Hepatocyte (in vitro differentiated cells): ENCODE data around the gene SLPI. TPM values are rescaled to one million over a fixed set of nuclear protein-coding genes. Genes with fewer than 3 reads are reported as not detected.
A peak's percentile ranks its signal among the peaks of the same experiment; 100 is the strongest.

ENCODE experiments used
- DNase-seq: peaks from one replicate; pipeline ENCODE4 v3.0.0-alpha.2; 2016; ENCODE audit warnings: low spot score
- H2AFZ ChIP-seq: fragments of 200-600 bp; sonication (generic); 2 replicates; pipeline ENCODE4 v1.6.0; 2016; ENCODE audit warnings: antibody characterized with exemption, mild to moderate bottlenecking
- H3K27ac ChIP-seq: fragments of 200-600 bp; sonication (generic); 2 replicates; pipeline ENCODE4 v1.5.1; 2016; ENCODE audit warnings: mild to moderate bottlenecking
- H3K27me3 ChIP-seq: fragments of 200-600 bp; sonication (generic); 2 replicates; pipeline ENCODE4 v1.6.1; 2016
- H3K36me3 ChIP-seq: fragments of 200-600 bp; sonication (generic); replicated peaks from 2 replicates; pipeline ENCODE4 v1.5.1; 2016; ENCODE audit warnings: low read depth; ENCODE audit not compliant: insufficient read depth
- H3K4me1 ChIP-seq: fragments of 200-600 bp; sonication (generic); 2 replicates; pipeline ENCODE4 v1.5.1; 2016; ENCODE audit warnings: mild to moderate bottlenecking, moderate library complexity; ENCODE audit not compliant: insufficient read depth
- H3K4me2 ChIP-seq: fragments of 200-600 bp; sonication (generic); 2 replicates; pipeline ENCODE4 v1.6.0; 2016
- H3K4me3 ChIP-seq: fragments of 200-600 bp; sonication (generic); 2 replicates; pipeline ENCODE4 v1.5.1; 2016; ENCODE audit warnings: mild to moderate bottlenecking
- H3K79me2 ChIP-seq: fragments of 200-600 bp; sonication (generic); 2 replicates; pipeline ENCODE4 v1.6.0; 2017; ENCODE audit warnings: mild to moderate bottlenecking
- H3K9me2 ChIP-seq: fragments of 200-600 bp; sonication (generic); replicated peaks from 2 replicates; pipeline ENCODE4 v1.6.0; 2017; ENCODE audit warnings: mild to moderate bottlenecking; ENCODE audit not compliant: insufficient read depth
- H3K9me3 ChIP-seq: fragments of 200-600 bp; sonication (generic); 2 replicates; pipeline ENCODE4 v1.5.1; 2016; ENCODE audit warnings: low read depth, mild to moderate bottlenecking
- H4K20me1 ChIP-seq: fragments of 200-600 bp; sonication (generic); 2 replicates; pipeline ENCODE4 v1.6.0; 2016; ENCODE audit warnings: mild to moderate bottlenecking; ENCODE audit not compliant: insufficient read depth, poor library complexity, severe bottlenecking
- EZH2 ChIP-seq: fragments of 200-600 bp; sonication (generic); IDR thresholded peaks from 2 replicates; pipeline ENCODE4 v1.6.1; 2016; ENCODE audit warnings: antibody characterized with exemption, mild to moderate bottlenecking, borderline replicate concordance
- EZH2phosphoT487 ChIP-seq: fragments of 200-600 bp; sonication (generic); IDR thresholded peaks from one replicate; pipeline ENCODE4 v1.6.1; 2018; ENCODE audit warnings: antibody characterized with exemption, mild to moderate bottlenecking, low read depth, moderate library complexity; ENCODE audit not compliant: unreplicated experiment, severe bottlenecking
- WGBS: methylation state at CpG from one replicate; pipeline ENCODE4 v1.1.6; 2016; ENCODE audit warnings: low lambda C conversion rate; ENCODE audit errors: missing lambda C conversion rate; 5-methylcytosine and 5-hydroxymethylcytosine counted together
- polyA plus RNA-seq: library from polyadenylated mRNA; unstranded; fragments of >200 nt; fragmentation: Nextera tagmentation; extraction: Ambion mirVana; gene quantifications from 2 replicates; pipeline ENCODE4 v1.2.1, GENCODE V29; 2016
- total RNA-seq: library from RNA; depleted of rRNA; stranded (reverse); fragments of >200 nt; gene quantifications from 2 replicates; pipeline ENCODE4 v1.2.3, GENCODE V29; 2014
- TF ChIP-seq, protein P1 (sequence below): fragments of 200-600 bp; sonication (generic); IDR thresholded peaks from 2 replicates; pipeline ENCODE4 v1.5.1; 2016; ENCODE audit warnings: antibody characterized with exemption, mild to moderate bottlenecking; ENCODE audit not compliant: poor library complexity

Gene SLPI
- total and polyA plus RNA-seq, 2 experiments from 2014 or later: 1,330 to 10,154 TPM

DNA sequence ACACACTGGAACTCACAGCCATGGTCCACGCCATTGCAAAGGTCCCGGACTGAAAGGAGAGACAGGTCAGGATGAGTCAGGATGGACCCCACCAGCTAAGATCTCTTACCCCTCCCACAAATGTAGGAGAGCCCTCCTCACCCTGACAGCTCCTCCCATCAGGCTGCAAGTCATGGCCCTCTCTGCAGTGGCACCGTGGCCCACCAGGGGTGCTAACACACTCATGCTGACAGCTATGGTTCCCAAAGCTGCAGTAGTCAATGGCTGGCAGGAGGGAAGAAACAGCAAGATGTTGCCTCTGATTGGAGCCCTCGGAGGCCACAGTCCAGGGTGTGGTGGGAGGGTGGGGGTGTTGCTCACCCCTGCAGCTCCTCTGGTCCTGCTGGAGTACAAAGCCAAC, 46.6 kb upstream of the SLPI start:
- Histone ChIP-seq H3K27ac (no peak overlapping the region), H3K4me3 (no peak overlapping the region), H3K79me2 (no peaks in the 10 kb centered on the region), H3K4me1 (no peaks in the 10 kb centered on the region), H3K4me2 (no peak overlapping the region), H3K36me3 (no peaks in the 10 kb centered on the region), H3K9me3 (no peaks in the 10 kb centered on the region), H2AFZ (no peak overlapping the region), H3K9me2 (no peaks in the 10 kb centered on the region), H3K27me3 (no peaks in the 10 kb centered on the region), H4K20me1 (no peaks in the 10 kb centered on the region)
- 39% methylated on average over 4 of the region's 4 CpGs for WGBS
- DNase-seq: no peak
- TF ChIP-seq, protein P1, sequence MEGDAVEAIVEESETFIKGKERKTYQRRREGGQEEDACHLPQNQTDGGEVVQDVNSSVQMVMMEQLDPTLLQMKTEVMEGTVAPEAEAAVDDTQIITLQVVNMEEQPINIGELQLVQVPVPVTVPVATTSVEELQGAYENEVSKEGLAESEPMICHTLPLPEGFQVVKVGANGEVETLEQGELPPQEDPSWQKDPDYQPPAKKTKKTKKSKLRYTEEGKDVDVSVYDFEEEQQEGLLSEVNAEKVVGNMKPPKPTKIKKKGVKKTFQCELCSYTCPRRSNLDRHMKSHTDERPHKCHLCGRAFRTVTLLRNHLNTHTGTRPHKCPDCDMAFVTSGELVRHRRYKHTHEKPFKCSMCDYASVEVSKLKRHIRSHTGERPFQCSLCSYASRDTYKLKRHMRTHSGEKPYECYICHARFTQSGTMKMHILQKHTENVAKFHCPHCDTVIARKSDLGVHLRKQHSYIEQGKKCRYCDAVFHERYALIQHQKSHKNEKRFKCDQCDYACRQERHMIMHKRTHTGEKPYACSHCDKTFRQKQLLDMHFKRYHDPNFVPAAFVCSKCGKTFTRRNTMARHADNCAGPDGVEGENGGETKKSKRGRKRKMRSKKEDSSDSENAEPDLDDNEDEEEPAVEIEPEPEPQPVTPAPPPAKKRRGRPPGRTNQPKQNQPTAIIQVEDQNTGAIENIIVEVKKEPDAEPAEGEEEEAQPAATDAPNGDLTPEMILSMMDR: peak; percentile 20
- TF ChIP-seq EZH2: no peak

DNA sequence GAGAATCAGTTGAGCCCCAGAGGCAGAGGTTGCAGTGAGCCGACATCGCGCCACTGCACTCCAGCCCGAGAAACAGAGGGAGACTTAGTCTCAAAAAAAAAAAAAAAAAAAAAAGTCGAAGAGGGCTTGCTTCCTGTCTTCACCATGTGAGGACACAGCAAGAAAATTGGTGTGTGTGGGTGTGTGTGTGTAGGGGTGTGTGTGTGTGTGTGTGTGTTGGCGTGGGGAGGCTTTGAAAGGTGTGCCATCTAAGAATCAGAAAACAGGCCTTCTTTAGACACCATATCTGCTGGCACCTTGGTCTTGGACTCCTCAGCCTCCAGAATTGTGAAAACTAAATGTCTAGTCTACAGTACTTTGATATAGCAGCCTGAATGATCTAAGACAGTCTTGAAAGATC, 45.4 kb upstream of the SLPI start:
- no peak for DNase-seq
- no peak for TF ChIP-seq EZH2phosphoT487
- TF ChIP-seq, protein P1: no peak
- no peak for TF ChIP-seq EZH2
- Histone ChIP-seq H3K27ac (no peak overlapping the region), H3K4me2 (no peak overlapping the region), H3K79me2 (no peaks in the 10 kb centered on the region), H3K36me3 (no peaks in the 10 kb centered on the region), H3K27me3 (no peaks in the 10 kb centered on the region), H2AFZ (no peak overlapping the region), H4K20me1 (no peaks in the 10 kb centered on the region), H3K9me3 (no peaks in the 10 kb centered on the region), H3K4me3 (no peak overlapping the region), H3K9me2 (no peaks in the 10 kb centered on the region), H3K4me1 (no peaks in the 10 kb centered on the region)
- 95% methylated on average over 6 of the region's 6 CpGs for WGBS

DNA sequence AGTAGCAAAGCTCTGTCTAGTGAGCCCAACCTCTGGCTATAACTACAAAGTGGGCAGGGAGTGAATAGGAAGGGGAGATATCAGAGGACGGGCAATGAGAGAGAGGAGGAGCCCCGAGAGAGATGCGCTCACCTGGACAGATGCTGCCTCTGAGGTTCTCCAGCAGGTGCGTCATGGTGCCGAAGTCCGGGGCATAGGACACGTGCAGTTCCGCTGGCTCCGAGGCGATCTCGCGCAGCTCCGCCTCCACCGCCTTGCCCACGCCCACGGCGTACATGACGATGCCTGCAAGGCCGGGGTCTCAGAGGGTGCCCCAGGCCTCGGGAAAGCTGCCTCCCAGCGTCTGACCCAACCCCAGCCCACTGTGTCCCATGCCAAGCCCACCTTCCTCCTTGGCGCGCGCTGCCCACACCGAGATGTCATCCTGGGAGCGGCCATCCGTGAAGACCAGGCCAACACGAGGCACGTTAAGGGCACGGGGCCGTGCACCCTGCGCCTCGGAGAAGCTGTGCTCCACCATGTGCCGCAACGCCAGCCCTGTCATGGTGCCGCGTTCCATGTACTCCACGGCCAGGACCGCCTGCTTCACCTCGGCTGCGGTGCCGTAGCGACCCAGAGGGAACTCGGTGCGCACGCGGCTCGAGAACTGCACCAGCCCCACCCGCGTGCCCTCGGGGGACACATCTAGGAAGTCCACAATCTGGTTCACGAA, 43.6 kb upstream of the SLPI start:
- H3K4me3 ChIP-seq: no peak overlapping the region
- DNase-seq: no peak
- H3K36me3 ChIP-seq: no peaks in the 10 kb centered on the region
- H2AFZ ChIP-seq: no peak overlapping the region
- TF ChIP-seq, protein P1: no peak
- TF ChIP-seq EZH2phosphoT487 (no peak), EZH2 (no peak)
- H3K27me3 ChIP-seq: peaks cover 4% of the 10 kb centered on the region
- no peaks in the 10 kb centered on the region for H3K79me2 ChIP-seq
- H3K4me1 ChIP-seq: no peaks in the 10 kb centered on the region
- H3K4me2 ChIP-seq: no peak overlapping the region
- no peaks in the 10 kb centered on the region for H3K9me3 ChIP-seq
- no peaks in the 10 kb centered on the region for H4K20me1 ChIP-seq
- WGBS: 96% methylated on average over 39 of the region's 52 CpGs
- no peaks in the 10 kb centered on the region for H3K9me2 ChIP-seq
- no peak overlapping the region for H3K27ac ChIP-seq
